ENCODE data around the gene NCR3LG1.
A peak's percentile ranks its signal among the peaks of the same experiment; 100 is the strongest.

Gene NCR3LG1

DNA sequence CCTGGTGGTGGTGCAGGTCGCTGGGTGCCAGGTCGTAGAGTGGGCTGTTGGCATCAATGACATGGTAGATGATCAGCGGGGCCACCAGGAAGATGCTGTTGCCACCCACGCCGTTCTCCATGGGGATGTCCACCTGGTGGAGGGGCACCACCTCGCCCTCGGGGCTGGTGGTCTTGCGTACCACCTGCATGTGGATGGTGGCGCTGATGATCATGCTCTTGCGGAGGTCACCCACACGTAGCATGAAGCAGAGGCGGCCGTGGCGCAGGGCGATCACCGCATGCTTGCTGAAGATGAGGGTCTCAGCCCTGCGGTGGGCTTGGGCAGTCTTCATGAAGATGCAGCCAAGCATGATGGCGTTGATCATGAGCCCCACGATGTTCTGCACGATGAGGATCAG lies 35.7 kb downstream of the NCR3LG1 start:
- Histone ChIP-seq H3K4me3 (ENCODE audit: low read depth, low read length) (no peak overlapping the region), H3K27ac (no peak overlapping the region), H3K27me3 (ENCODE audit: insufficient read depth, low read depth, severe bottlenecking) (no peaks in the 10 kb centered on the region), H3K9me3 (ENCODE audit: severe bottlenecking) (no peaks in the 10 kb centered on the region), H3K36me3 (peaks cover 11% of the 10 kb centered on the region)
- TF ChIP-seq, protein P1, sequence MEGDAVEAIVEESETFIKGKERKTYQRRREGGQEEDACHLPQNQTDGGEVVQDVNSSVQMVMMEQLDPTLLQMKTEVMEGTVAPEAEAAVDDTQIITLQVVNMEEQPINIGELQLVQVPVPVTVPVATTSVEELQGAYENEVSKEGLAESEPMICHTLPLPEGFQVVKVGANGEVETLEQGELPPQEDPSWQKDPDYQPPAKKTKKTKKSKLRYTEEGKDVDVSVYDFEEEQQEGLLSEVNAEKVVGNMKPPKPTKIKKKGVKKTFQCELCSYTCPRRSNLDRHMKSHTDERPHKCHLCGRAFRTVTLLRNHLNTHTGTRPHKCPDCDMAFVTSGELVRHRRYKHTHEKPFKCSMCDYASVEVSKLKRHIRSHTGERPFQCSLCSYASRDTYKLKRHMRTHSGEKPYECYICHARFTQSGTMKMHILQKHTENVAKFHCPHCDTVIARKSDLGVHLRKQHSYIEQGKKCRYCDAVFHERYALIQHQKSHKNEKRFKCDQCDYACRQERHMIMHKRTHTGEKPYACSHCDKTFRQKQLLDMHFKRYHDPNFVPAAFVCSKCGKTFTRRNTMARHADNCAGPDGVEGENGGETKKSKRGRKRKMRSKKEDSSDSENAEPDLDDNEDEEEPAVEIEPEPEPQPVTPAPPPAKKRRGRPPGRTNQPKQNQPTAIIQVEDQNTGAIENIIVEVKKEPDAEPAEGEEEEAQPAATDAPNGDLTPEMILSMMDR (IDR thresholded peaks at IDR 0.05; ENCODE audit: low read depth, low read length) = no peak
- DNase-seq = no peak

DNA sequence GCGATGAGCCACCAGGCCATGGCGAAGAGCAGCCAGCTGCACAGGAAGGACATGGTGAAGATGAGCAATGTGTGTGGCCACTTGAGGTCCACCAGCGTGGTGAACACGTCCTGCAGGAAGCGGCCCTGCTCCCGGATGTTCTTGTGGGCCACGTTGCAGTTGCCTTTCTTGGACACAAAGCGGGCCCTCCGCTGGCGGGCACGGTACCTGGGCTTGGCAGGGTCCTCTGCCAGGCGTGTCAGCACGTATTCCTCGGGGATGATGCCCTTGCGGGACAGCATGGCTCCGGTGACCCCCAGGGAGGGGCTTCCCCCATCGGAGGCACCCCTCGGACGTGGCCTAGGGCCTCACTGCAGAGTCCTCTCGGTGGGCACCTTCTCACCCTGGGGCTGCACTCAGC lies 36.2 kb downstream of the NCR3LG1 start:
- Histone ChIP-seq H3K36me3 (peaks cover 11% of the 10 kb centered on the region), H3K27ac (no peak overlapping the region), H3K4me3 (ENCODE audit: low read depth, low read length) (no peak overlapping the region), H3K27me3 (ENCODE audit: insufficient read depth, low read depth, severe bottlenecking) (no peaks in the 10 kb centered on the region), H3K9me3 (ENCODE audit: severe bottlenecking) (no peaks in the 10 kb centered on the region)
- no peak for DNase-seq
- TF ChIP-seq, protein P1 (IDR thresholded peaks at IDR 0.05; ENCODE audit: low read depth, low read length) = no peak

DNA sequence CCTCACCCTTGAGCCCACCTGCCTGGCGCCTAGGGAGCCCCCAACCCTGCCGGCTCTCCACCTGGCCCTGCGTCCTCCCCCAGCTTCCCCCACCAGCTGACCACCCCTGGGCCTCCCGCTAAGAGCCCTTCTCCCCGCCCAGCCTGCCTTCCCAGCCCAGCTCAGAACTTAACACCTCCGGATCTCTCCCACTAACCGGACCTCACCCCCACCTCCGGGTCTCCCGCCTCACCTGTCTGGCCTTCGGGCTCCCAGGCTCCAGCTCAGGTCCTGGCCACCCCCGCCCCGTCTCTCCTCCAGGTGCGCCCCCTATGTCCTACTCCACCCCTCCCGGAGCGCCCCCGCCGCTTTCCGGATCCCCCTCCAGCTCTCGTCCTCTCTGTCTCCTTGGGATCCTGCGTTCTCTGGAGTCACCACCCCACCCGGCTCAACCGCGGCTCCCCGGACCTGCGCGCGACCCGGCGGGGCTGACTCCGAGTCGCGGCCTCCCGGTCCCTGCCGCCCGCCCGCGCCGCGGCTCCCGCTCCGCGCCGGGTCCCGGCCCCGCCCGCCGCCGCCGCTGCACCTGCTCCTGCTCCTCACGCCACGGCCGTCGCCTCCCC lies 37.1 kb downstream of the NCR3LG1 start, which contains the start of gene KCNJ11:
TSS of gene KCNJ11 (minus strand) at position 51 of the 602 bp plus-strand sequence. CDS start 568 bp downstream, outside the sequence.
- peak within 1 kb of the TSS; percentile 81 for H3K27ac ChIP-seq

DNA sequence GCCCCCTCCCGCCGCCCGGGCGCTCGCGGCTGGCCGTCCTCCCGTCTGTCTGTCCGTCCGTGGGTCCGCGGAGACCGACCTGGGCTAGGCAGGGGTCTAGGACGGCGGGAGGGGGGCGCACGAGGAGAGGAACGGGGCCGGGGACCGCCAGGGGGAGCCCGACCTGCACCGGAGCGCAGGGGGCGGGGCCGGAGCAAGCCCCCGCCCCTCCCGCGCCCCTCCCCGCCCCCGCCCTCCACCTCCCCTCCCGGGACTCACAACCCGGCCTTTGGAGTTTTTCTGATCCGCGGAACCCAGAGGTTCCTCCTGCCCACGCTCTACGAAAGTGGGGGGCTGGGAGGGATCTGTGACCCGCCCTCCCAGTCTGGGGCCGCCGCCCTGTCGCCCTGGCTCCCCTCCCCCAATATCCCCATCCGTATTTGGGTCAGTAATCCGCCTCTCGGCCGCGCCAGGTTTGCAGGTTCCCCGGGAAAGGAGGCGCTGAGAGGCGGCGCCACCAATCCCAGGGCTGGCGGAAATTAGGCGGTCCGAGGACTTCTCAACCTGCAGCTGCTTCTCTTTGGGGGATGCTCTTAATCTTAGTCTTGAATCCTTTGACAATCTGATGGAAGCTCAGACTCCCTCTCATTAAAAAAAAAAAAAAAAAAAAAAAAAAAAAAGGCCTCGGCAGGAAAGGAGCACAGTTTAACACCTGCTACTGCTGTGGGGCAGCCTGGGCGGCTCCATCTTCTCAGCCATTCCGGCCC lies 37.8 kb downstream of the NCR3LG1 start:
- Histone ChIP-seq H3K27me3 (ENCODE audit: insufficient read depth, low read depth, severe bottlenecking) (no peaks in the 10 kb centered on the region), H3K9me3 (ENCODE audit: severe bottlenecking) (no peaks in the 10 kb centered on the region), H3K4me3 (ENCODE audit: low read depth, low read length) (peak overlapping the region; percentile 62), H3K27ac (peak overlapping the region; percentile 81), H3K36me3 (peaks cover 6% of the 10 kb centered on the region)
- peak; percentile 87 for DNase-seq
- TF ChIP-seq, protein P1 (IDR thresholded peaks at IDR 0.05; ENCODE audit: low read depth, low read length) = peak; percentile 81

More for the DNA sequence above, 37.1 kb downstream of the NCR3LG1 start, which contains the start of gene KCNJ11:
- DNase-seq = peak; percentile 52
- Histone ChIP-seq H3K4me3 (ENCODE audit: low read depth, low read length) (peak within 1 kb of the TSS; percentile 62), H3K27me3 (ENCODE audit: insufficient read depth, low read depth, severe bottlenecking) (no peaks in the 10 kb centered on the region), H3K36me3 (peaks cover 8% of the 10 kb centered on the region), H3K9me3 (ENCODE audit: severe bottlenecking) (no peaks in the 10 kb centered on the region)
- TF ChIP-seq, protein P1 (IDR thresholded peaks at IDR 0.05; ENCODE audit: low read depth, low read length) = no peak

DNA sequence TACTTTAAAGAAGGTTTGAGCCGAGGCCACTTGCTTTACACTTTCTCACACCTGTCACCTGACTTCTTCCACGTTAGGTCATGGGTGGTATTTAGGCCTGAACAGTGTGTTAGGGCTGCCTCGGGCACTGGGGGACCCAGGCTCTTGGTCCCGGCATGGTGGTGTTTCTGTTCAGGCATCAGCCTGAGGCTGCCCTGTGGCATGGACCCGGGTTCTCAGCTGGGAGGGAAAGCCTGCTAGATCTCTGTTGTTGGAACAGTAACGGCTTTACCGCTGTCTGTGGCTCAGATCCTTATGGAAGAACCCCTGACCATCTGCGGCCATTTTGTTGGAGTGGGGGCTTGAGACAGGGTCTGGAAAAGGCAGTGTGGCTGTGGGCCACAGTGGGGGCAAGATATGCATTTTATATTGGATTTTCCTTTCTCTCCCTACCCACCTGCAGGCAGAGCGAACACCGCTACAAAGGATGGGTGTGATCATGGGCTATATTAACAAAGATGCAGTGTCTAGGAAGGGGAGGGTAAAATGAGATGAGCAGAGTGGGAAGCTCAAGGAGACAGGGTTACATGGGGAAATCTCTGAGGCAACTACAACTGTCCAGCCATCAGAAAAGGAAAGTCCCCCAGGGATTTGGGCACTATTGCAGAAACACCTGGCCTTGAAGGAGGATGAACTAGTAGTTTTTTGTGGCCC lies 38.5 kb downstream of the NCR3LG1 start:
- TF ChIP-seq, protein P1 (IDR thresholded peaks at IDR 0.05; ENCODE audit: low read depth, low read length) = no peak
- peaks cover 11% of the 10 kb centered on the region for H3K36me3 ChIP-seq
- no peaks in the 10 kb centered on the region for H3K27me3 ChIP-seq (ENCODE audit: insufficient read depth, low read depth, severe bottlenecking)
- no peaks in the 10 kb centered on the region for H3K9me3 ChIP-seq (ENCODE audit: severe bottlenecking)
- H3K4me3 ChIP-seq (ENCODE audit: low read depth, low read length) = peak overlapping the region; percentile 62
- H3K27ac ChIP-seq = peak overlapping the region; percentile 81
- DNase-seq = no peak

Data from WERI-Rb-1 (cell line).